Right lobe of liver (tissue), 4 donors: ENCODE results near the gene HYAL1.

Source experiments
- POLR2A ChIP-seq: fragments of 450-650 bp; IDR thresholded peaks from one replicate; pipeline ENCODE4 v1.6.1; 2017; ENCODE audit warnings: antibody characterized with exemption, mild to moderate bottlenecking
- TF ChIP-seq, protein P1 (sequence below), 4 donors: fragments of 200-600 bp in 3 of 4; fragments of 450-650 bp in 1 of 4; IDR thresholded peaks; one replicate each; pipeline versions ENCODE4 v1.5.1 to v1.8.0; 2016 to 2022; ENCODE audit warnings: antibody characterized with exemption in 4 of 4, mild to moderate bottlenecking in 2 of 4
- donor health status: DM: no; HTN: no; CAD: no.
- donor health status: DM: no; HTN: no; CAD: no.
- donor health status: DM: no; HTN: yes; CAD: no.

- TF ChIP-seq, protein P1, sequence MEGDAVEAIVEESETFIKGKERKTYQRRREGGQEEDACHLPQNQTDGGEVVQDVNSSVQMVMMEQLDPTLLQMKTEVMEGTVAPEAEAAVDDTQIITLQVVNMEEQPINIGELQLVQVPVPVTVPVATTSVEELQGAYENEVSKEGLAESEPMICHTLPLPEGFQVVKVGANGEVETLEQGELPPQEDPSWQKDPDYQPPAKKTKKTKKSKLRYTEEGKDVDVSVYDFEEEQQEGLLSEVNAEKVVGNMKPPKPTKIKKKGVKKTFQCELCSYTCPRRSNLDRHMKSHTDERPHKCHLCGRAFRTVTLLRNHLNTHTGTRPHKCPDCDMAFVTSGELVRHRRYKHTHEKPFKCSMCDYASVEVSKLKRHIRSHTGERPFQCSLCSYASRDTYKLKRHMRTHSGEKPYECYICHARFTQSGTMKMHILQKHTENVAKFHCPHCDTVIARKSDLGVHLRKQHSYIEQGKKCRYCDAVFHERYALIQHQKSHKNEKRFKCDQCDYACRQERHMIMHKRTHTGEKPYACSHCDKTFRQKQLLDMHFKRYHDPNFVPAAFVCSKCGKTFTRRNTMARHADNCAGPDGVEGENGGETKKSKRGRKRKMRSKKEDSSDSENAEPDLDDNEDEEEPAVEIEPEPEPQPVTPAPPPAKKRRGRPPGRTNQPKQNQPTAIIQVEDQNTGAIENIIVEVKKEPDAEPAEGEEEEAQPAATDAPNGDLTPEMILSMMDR (IDR thresholded peaks at IDR 0.05): no peak
- TF ChIP-seq POLR2A: no peak
These were observed 23.8 kb upstream of the HYAL1 start for GRCh38 chr3:50327129-50327528.
